ENCODE data around the gene TDRD12.

DNA sequence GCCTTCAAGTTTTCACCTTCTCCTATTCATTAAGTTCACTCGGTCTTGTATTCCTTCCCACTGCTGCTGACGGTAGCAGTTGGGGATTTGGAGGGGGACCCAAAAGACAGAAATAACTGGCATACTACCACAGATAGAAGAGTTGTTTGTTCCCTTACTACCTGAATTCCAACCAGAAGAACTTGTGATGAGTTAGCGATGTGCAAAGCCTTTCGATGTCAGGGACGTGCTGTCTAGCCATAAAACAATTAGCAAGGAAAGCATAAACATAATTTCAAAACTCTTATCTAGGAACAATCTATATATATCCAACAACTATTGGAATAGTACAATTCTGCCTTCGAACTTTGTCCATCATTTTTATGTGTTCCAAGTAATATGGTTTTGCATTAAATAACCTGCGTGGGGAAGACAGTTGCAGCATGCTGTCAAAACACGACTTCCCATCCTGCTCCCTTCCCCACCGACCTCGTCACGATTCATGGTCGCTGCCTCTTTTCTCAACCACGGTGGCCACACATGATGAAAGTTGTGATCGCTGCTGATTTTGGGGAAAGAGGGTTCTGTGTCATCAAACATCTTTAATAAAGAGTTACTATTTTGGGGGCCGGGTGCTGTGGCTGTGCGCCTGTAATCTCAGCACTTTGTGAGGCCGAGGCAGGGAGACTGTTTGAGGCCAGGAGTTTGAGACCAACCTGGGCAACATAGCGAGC lies 153.8 kb downstream of the TDRD12 start:
- TF ChIP-seq, protein P1, sequence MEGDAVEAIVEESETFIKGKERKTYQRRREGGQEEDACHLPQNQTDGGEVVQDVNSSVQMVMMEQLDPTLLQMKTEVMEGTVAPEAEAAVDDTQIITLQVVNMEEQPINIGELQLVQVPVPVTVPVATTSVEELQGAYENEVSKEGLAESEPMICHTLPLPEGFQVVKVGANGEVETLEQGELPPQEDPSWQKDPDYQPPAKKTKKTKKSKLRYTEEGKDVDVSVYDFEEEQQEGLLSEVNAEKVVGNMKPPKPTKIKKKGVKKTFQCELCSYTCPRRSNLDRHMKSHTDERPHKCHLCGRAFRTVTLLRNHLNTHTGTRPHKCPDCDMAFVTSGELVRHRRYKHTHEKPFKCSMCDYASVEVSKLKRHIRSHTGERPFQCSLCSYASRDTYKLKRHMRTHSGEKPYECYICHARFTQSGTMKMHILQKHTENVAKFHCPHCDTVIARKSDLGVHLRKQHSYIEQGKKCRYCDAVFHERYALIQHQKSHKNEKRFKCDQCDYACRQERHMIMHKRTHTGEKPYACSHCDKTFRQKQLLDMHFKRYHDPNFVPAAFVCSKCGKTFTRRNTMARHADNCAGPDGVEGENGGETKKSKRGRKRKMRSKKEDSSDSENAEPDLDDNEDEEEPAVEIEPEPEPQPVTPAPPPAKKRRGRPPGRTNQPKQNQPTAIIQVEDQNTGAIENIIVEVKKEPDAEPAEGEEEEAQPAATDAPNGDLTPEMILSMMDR (conservative IDR thresholded peaks at IDR 0.05) = no peak
- TF ChIP-seq ZFX (IDR thresholded peaks at IDR 0.05) = no peak
